Stimulated activated CD4-positive, alpha-beta T cell treated with anti-CD3 and anti-CD28 coated beads, Interleukin-1b, Interleukin-23, amount 100 ng/mL, for 48 hours (primary cell): ENCODE data around the gene PRAF2.
A peak's percentile ranks its signal among the peaks of the same experiment; 100 is the strongest.

Source experiments
- DNase-seq: peaks from one replicate; pipeline ENCODE4 v3.0.0-alpha.2; 2020

Gene PRAF2

GRCh38 chrX:49073601-49074575 lies at the start of gene PRAF2:
Gene PRAF2, minus strand, starts transcription at chrX:49074002. Its CDS starts 15 bp downstream, at chrX:49073987.
- DNase-seq: peak; percentile 92

GRCh38 chrX:49122499-49122898 lies 48.7 kb upstream of the PRAF2 start:
- DNase-seq: no peak

- DNase-seq: no peak
These were observed 46.3 kb upstream of the PRAF2 start for GRCh38 chrX:49120091-49120490.

GRCh38 chrX:49117581-49117980 lies 43.8 kb upstream of the PRAF2 start:
- DNase-seq: no peak

GRCh38 chrX:49116716-49117115 lies 42.9 kb upstream of the PRAF2 start:
- DNase-seq: no peak

GRCh38 chrX:49116076-49116475 lies 42.3 kb upstream of the PRAF2 start:
- DNase-seq: no peak

- no peak for DNase-seq
These were observed 38.0 kb upstream of the PRAF2 start for GRCh38 chrX:49111791-49112190.

GRCh38 chrX:49110417-49110816 lies 36.6 kb upstream of the PRAF2 start:
- DNase-seq: no peak

GRCh38 chrX:49108641-49109040 lies 34.8 kb upstream of the PRAF2 start:
- DNase-seq: no peak

- DNase-seq: no peak
These were observed 33.1 kb upstream of the PRAF2 start for GRCh38 chrX:49106930-49107329.

- DNase-seq: no peak
These were observed 32.5 kb upstream of the PRAF2 start for GRCh38 chrX:49106296-49106695.

GRCh38 chrX:49103637-49104036 lies 29.8 kb upstream of the PRAF2 start:
- DNase-seq: no peak

- DNase-seq: no peak
These were observed 28.4 kb upstream of the PRAF2 start for GRCh38 chrX:49102190-49102589.

GRCh38 chrX:49101629-49101984 lies 27.8 kb upstream of the PRAF2 start:
- no peak for DNase-seq

- peak; percentile 87 for DNase-seq
These were observed 27.2 kb upstream of the PRAF2 start for GRCh38 chrX:49100704-49101628.

- DNase-seq: no peak
These were observed 22.6 kb upstream of the PRAF2 start for GRCh38 chrX:49096419-49096818.

GRCh38 chrX:49089553-49089952 lies 15.8 kb upstream of the PRAF2 start:
- no peak for DNase-seq

- no peak for DNase-seq
These were observed 8.6 kb upstream of the PRAF2 start for GRCh38 chrX:49082271-49082871.

GRCh38 chrX:49079489-49080428 lies 6.0 kb upstream of the PRAF2 start, which contains the start of gene WDR45:
Gene WDR45, minus strand, starts transcription at chrX:49079887. Its CDS starts 1,792 bp downstream, at chrX:49078095.
- DNase-seq: peak; percentile 71

- DNase-seq: no peak
These were observed 4.1 kb upstream of the PRAF2 start for GRCh38 chrX:49077941-49078340.

GRCh38 chrX:49075347-49075746 lies 1.5 kb upstream of the PRAF2 start:
- DNase-seq: no peak

- DNase-seq: no peak
These were observed 1.1 kb downstream of the PRAF2 start for GRCh38 chrX:49072712-49073095.
